ENCODE results near the gene IL1R1. TPM values are rescaled to one million over a fixed set of nuclear protein-coding genes. Genes with fewer than 3 reads are reported as not detected.

IL1R1 gene
- total RNA-seq, 1 experiment from 2014 or later, result 23.5 TPM

DNA sequence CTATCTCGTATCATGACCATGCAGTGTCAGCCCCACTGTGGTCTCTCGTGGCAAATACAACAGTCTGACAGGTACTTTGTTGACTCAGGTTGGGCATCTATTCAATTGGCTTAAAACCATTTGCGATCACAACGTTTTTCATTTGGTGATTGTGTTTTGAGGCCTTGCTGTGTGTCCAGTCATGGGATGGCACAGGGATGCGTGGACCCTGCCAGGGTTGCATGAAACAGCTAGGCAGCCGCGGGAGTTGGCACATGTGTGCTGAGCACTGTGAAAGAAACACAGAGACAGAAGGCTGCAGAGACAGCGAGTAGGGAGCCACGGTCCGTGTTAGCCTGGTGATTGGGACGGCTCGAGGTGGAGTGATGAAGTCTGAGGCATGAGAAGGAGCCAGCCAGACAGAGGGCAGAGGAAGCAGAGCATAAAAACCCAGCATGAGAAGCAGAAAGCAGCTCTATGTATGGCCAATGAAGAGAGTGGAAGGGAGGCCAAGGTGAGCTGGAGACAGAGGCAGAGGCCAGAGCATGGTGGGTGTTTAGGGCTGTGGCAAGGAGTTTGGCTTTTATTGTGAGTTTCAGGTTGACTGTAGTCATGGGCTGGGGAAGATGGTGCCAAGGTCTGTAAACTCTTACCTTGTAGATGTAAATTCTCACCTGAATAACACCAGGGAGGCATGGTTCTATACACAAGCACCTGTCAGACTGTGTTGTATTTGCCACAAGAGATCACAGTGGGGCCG lies 31.8 kb upstream of the IL1R1 start:
- no peaks in the 10 kb centered on the region for H3K9me3 ChIP-seq
- Mint-ChIP-seq H3K27me3 (ENCODE audit: insufficient read depth, unreplicated experiment) (no peaks in the 10 kb centered on the region), H3K27ac (ENCODE audit: unreplicated experiment) (peak overlapping the region; percentile 74), H3K4me1 (ENCODE audit: low read depth, unreplicated experiment) (peaks cover 50% of the 10 kb centered on the region), H3K4me3 (ENCODE audit: unreplicated experiment) (no peak overlapping the region), H3K9me3 (ENCODE audit: unreplicated experiment) (peaks cover 12% of the 10 kb centered on the region), H3K36me3 (ENCODE audit: insufficient read depth, unreplicated experiment) (no peaks in the 10 kb centered on the region)
- ChIA-PET CTCF (interaction anchor here (0.9 kb wide), 1 partner anchor 45 kb away, joined by 3 read pairs; no protein-coding TSS in a partner anchor), POLR2A (no interaction called here)
- BruUV-seq (replicated peaks), result no TSS peak
- peaks cover 45% of the 10 kb centered on the region for H3K4me1 ChIP-seq
- intact Hi-C loops (cut with micrococcal nuclease; ENCODE audit: unreplicated experiment), result no loop called here
- TF ChIP-seq, protein P1, sequence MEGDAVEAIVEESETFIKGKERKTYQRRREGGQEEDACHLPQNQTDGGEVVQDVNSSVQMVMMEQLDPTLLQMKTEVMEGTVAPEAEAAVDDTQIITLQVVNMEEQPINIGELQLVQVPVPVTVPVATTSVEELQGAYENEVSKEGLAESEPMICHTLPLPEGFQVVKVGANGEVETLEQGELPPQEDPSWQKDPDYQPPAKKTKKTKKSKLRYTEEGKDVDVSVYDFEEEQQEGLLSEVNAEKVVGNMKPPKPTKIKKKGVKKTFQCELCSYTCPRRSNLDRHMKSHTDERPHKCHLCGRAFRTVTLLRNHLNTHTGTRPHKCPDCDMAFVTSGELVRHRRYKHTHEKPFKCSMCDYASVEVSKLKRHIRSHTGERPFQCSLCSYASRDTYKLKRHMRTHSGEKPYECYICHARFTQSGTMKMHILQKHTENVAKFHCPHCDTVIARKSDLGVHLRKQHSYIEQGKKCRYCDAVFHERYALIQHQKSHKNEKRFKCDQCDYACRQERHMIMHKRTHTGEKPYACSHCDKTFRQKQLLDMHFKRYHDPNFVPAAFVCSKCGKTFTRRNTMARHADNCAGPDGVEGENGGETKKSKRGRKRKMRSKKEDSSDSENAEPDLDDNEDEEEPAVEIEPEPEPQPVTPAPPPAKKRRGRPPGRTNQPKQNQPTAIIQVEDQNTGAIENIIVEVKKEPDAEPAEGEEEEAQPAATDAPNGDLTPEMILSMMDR (IDR thresholded peaks at IDR 0.05; ENCODE audit: insufficient read depth in 1 of 2, low read depth in 1 of 2, low read length in 1 of 2, severe bottlenecking in 1 of 2, unreplicated experiment in 1 of 2), result no peak
- no peaks in the 10 kb centered on the region for H3K36me3 ChIP-seq (ENCODE audit: control insufficient read depth, insufficient read depth, low read length)
- H3K4me3 ChIP-seq (ENCODE audit: low read depth, low read length), result no peak overlapping the region
- no peak for DNase-seq
- H3K27me3 ChIP-seq (replicated peaks; ENCODE audit: control insufficient read depth, insufficient read depth, low read length), result no peaks in the 10 kb centered on the region

DNA sequence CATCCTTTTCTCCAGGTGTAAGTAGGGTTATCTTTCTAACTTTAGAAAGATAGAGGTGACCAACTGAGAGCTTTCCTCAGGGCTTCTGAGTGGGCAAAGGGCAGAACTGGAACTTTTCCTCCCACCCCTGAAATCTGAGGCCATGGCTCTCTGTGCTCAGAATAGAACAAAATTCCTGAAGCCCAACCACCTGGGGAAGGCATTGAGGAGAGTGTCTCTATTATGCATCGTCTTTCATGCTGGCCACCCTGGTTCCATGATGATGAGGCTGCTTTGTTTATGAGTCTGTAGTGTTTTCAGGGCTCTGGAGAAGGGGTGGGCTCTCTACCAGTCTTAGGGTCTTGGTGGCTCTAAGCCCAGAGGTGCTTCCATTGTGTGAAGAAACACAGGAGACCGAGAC lies 30.7 kb upstream of the IL1R1 start:
- Histone ChIP-seq H3K36me3 (ENCODE audit: control insufficient read depth, insufficient read depth, low read length) (no peaks in the 10 kb centered on the region), H3K27me3 (replicated peaks; ENCODE audit: control insufficient read depth, insufficient read depth, low read length) (no peaks in the 10 kb centered on the region), H3K9me3 (no peaks in the 10 kb centered on the region), H3K4me1 (peaks cover 35% of the 10 kb centered on the region), H3K4me3 (ENCODE audit: low read depth, low read length) (no peak overlapping the region)
- H3K27ac Mint-ChIP-seq (ENCODE audit: unreplicated experiment), result peak overlapping the region; percentile 14
- H3K4me3 Mint-ChIP-seq (ENCODE audit: unreplicated experiment), result no peak overlapping the region
- H3K9me3 Mint-ChIP-seq (ENCODE audit: unreplicated experiment), result peaks cover 16% of the 10 kb centered on the region
- BruUV-seq (replicated peaks), result no TSS peak
- TF ChIP-seq, protein P1 (IDR thresholded peaks at IDR 0.05; ENCODE audit: insufficient read depth in 1 of 2, low read depth in 1 of 2, low read length in 1 of 2, severe bottlenecking in 1 of 2, unreplicated experiment in 1 of 2), result no peak
- no peaks in the 10 kb centered on the region for H3K27me3 Mint-ChIP-seq (ENCODE audit: insufficient read depth, unreplicated experiment)
- H3K36me3 Mint-ChIP-seq (ENCODE audit: insufficient read depth, unreplicated experiment), result no peaks in the 10 kb centered on the region
- intact Hi-C loops (cut with micrococcal nuclease; ENCODE audit: unreplicated experiment), result no loop called here
- ChIA-PET CTCF (no interaction called here), POLR2A (no interaction called here)
- DNase-seq, result no peak
- peaks cover 42% of the 10 kb centered on the region for H3K4me1 Mint-ChIP-seq (ENCODE audit: low read depth, unreplicated experiment)

DNA sequence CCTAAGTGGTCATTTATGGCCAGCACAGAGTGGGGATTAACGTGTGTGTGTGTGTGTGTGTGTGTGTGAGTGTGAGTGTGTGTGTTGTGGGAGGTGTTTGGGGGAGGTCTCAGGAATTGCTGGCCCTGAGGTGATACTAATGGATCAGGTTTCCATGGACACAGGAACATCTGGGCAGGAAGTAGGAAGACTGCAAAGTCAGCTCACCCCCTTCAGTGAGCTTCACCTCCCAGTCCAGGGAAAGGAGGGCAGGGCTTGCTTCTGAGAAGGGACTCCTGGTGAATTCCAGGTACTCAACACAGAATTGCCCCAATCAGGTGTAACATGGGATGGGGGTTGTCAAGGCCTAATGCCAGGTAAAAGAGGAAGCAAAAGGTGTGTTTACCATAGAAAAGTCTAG lies 30.3 kb upstream of the IL1R1 start:
- H3K27me3 Mint-ChIP-seq (ENCODE audit: insufficient read depth, unreplicated experiment), result no peaks in the 10 kb centered on the region
- DNase-seq, result no peak
- H3K4me3 Mint-ChIP-seq (ENCODE audit: unreplicated experiment), result no peak overlapping the region
- ChIA-PET POLR2A (no interaction called here), CTCF (no interaction called here)
- TF ChIP-seq, protein P1 (IDR thresholded peaks at IDR 0.05; ENCODE audit: insufficient read depth in 1 of 2, low read depth in 1 of 2, low read length in 1 of 2, severe bottlenecking in 1 of 2, unreplicated experiment in 1 of 2), result no peak
- peak overlapping the region; percentile 14 for H3K27ac Mint-ChIP-seq (ENCODE audit: unreplicated experiment)
- H3K36me3 Mint-ChIP-seq (ENCODE audit: insufficient read depth, unreplicated experiment), result no peaks in the 10 kb centered on the region
- peaks cover 31% of the 10 kb centered on the region for H3K4me1 ChIP-seq
- H3K4me1 Mint-ChIP-seq (ENCODE audit: low read depth, unreplicated experiment), result peaks cover 42% of the 10 kb centered on the region
- intact Hi-C loops (cut with micrococcal nuclease; ENCODE audit: unreplicated experiment), result no loop called here
- H3K36me3 ChIP-seq (ENCODE audit: control insufficient read depth, insufficient read depth, low read length), result no peaks in the 10 kb centered on the region
- H3K4me3 ChIP-seq (ENCODE audit: low read depth, low read length), result no peak overlapping the region
- BruUV-seq (replicated peaks), result no TSS peak
- H3K27me3 ChIP-seq (replicated peaks; ENCODE audit: control insufficient read depth, insufficient read depth, low read length), result no peaks in the 10 kb centered on the region
- H3K9me3 ChIP-seq, result no peaks in the 10 kb centered on the region
- peaks cover 16% of the 10 kb centered on the region for H3K9me3 Mint-ChIP-seq (ENCODE audit: unreplicated experiment)
